NOMO-1 treated with dmso at 0.1 percent for 144 hours (cell line): ENCODE results near the gene DAGLB.

Source experiments
- DNase-seq: peaks from one replicate; lab custom pipeline; 2025; ENCODE audit not compliant: unreplicated experiment; lab: John Stamatoyannopoulos, UW

The DAGLB gene

GRCh38 chr7:6433784-6434615 lies 13.8 kb downstream of the DAGLB start:
- DNase-seq = peak; percentile 80

GRCh38 chr7:6432781-6433180 lies 15.0 kb downstream of the DAGLB start:
- no peak for DNase-seq

DNA sequence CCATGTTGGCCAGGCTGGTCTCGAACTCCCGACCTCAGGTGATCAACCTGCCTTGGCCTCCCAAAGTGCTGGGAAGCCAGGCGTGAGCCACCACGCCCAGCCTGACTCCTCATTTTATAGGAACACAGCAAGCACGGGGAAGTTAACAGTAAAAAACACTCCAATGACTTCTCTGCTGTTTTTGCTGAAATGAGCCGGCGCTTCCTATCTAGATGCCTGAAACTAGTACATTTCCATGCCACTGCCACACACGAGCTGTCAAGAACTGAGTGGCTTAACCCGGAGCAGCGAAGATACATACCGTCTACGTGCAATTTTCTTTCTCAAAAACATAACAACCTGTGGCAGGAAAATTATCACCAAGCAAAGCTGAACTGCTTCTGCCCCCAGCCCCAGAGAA lies 16.8 kb downstream of the DAGLB start:
- DNase-seq = no peak

DNA sequence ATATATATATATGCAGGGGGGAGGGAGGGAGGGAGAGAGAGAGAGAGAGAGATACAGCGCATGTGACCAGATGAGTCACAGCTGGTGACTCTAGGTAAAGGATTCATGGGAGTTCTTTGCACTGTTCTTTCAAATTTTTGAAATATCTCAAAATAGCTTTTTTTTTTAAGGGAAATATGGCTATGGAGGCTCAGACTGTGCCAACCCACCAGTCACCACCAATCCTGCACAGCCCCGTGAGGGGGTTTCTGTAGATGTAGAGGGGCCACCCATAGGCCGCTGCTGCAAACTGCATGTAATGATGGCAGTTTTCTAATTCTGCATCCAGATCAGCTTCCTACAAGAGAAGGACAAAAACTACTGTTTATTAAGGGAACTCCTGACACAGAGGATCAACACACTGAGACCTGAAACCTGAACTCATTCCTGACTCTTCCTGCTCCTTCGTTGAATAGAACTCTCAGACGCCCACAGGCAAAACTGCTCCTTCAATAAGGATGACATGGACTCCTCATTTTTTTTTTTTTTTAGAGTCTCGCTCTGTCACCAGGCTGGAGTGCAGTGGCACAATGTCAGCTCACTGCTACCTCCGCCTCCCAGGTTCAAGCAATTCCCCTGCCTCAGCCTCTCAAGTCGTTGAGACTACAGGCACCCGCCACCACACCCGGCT lies 17.3 kb downstream of the DAGLB start:
- no peak for DNase-seq

- DNase-seq = no peak
These were observed 21.8 kb downstream of the DAGLB start for GRCh38 chr7:6425948-6426347.

DNA sequence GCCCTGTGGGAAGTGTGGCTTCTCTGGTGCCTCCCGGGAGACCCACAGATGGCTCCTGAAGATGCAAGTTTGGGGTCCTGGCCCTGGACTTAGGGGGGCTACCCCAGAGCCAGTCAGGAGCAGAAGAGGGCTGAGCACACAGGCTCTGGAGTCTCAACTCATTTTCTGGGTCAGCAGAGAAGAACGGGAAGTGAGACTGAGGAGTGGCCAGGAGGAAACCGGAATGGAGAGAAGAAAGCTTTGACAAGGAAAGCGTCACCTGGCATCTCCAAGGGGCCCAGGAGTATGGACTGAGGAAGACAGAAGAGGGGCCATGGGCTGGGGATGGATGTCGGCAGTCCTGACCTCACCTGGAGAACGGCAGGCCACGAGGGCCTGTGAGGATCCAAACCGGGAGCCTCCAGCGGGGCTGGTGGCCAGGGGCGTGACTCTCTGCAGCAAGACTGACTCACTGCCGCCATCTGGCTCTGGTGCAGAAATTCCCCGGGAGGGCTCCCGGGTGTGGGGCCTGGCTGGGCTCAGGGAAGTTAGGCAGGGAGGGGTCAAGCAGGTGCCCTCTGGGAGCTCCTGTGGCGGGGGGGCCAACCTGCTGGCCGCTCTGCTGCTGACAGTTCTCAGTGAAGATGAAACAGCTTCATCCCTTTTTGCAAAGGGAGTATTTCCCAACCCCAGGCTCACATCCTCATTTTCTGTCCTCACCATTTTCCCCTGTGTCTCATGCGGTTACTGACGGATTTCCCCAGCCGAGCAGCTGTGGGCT lies 23.6 kb downstream of the DAGLB start:
- peak; percentile 90 for DNase-seq

DNA sequence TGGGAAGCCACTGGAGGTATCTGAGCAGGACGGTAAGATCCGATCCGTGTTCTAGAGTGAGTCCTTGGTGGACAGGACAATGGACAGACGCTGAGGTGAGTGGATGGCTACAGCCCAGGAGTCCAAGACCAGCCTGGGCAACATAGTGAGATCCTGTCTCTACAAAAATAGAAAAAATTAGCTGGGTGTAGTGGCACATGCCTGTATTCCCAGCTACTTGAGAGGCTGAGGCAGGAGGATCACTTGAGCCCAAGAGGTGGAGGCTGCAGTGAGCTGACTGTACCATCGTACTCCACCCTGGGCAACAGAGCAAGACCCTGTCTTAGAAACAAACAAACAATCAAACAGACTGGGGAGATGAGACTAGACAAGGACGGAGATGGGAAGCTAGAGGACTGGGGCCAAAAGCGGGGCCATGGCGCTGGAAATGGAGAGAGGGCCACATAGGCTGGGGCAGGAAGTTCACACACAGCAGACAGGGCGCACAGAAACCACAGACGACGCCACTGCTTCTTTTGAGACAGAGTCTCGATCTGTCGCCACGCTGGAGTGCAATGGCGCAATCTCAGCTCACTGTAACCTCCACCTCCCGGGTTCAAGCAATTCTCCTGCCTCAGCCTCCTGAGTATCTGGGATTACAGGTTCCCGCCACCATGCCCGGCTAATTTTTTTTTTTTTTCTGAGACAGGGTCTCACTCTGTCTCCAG lies 24.7 kb downstream of the DAGLB start:
- no peak for DNase-seq

- DNase-seq = no peak
These were observed 25.7 kb downstream of the DAGLB start for GRCh38 chr7:6422095-6422494.

GRCh38 chr7:6420680-6421079 lies 27.1 kb downstream of the DAGLB start:
- DNase-seq = no peak

DNA sequence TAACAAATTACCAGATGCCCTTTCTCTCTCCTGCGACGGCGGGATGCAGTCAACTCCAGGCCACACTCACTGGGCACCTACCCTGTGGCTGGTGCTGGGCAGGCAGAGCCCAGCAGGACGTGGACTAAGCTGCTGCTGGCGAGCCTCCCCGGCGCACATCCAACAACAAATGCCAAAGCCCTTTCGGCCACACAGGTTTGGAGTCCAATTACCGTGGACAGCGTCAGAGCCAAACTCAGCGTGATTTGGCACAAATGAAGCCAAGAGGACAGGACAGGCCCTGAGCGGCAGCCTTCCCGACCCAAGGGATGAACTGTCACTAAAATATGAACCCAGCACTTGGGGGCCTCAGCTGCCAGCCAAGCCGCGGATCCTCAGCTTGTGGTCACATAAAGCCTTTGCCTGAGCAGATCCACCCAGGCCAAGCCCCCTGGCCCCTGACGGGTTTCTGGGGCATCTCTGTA lies 28.4 kb downstream of the DAGLB start:
- no peak for DNase-seq

GRCh38 chr7:6417408-6417807 lies 30.3 kb downstream of the DAGLB start:
- no peak for DNase-seq

DNA sequence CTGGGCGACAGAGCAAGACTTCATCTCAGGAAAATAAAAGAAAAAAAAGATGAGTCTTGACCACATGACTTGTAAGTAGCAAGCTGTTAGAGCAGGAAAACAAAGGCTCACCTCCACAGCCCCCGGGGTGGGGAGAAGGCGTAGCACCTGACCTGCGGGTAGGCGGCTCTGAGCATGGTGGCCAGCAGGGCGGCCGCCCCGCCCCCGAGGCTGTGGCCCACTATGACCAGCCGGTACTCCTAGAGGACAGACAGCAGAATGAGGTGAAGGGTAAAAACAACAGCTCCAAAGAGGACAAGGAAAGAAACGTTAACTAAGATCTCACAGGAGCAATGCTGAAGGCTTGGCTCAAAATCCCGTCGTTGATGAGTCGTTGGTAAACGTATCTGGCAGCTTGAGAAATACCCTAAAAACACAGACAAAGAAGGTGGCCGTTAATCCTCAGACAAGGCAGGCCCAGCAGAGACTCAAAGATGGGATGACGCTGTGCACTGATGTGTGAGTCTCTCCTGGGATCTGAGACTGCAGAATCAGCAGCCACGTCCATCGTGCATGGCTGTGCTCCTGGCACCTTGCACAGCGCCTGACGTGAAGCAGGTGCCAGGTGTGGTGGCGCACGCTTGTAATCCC lies 31.1 kb downstream of the DAGLB start:
- no peak for DNase-seq

GRCh38 chr7:6413637-6414036 lies 34.1 kb downstream of the DAGLB start:
- DNase-seq = no peak

DNA sequence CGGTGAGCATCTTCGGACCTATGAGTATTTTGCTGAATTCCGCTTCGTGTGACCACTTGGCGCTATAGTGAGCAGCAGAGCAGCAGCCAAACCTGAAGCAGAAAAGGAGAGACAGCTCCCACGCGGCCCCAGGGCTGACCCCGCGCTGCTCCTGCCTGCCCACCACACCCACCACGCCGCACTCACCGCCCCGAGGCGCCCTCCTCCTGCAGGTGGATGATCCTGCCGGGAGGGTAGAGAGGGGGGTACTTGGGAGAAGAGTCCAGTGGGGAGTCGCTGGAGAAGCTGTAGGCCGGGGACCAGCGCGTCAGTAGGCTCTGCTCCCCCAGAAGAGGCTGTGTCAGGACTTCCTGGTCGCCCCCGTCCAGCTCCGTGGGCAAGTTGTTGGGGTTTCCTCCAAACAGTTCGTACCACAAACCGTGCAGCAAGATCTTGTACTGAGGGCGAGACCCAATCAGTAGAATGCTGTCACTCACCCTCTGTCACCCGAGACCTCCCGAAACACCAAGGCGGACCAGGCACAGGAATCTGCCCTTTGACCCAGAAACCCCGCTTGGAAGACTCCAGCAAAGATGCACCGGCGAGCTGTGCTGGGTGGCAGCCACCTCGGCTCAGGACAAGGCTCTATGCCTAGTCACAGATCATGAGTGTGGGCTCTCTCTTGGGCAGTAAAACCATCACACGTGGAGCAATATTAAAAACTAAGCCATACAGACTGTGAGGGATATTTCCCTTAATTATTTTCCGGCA lies 37.6 kb downstream of the DAGLB start:
- no peak for DNase-seq

GRCh38 chr7:6409091-6409490 lies 38.7 kb downstream of the DAGLB start:
- no peak for DNase-seq

DNA sequence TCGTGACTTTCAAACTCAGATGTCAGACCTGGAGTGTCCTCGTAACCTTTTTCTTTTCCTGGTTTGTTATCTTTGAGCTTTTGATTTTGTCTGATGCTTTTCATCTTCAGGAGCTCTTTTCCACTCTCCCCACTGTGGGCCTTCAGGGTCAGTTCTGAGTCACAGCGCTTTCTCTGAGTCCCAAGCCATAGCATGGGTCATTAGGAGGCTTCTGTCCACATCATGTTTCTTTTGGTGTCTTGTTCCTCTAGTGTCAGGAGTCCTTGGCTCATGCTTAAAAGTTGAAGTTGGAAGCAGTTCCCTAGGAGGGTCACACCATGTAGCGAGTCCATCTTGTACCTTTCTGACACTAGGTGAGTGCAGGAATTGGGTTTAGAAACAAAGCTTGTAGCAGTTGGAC lies 40.3 kb downstream of the DAGLB start:
- DNase-seq = no peak

- DNase-seq = no peak
These were observed 41.6 kb downstream of the DAGLB start for GRCh38 chr7:6406121-6406520.

DNA sequence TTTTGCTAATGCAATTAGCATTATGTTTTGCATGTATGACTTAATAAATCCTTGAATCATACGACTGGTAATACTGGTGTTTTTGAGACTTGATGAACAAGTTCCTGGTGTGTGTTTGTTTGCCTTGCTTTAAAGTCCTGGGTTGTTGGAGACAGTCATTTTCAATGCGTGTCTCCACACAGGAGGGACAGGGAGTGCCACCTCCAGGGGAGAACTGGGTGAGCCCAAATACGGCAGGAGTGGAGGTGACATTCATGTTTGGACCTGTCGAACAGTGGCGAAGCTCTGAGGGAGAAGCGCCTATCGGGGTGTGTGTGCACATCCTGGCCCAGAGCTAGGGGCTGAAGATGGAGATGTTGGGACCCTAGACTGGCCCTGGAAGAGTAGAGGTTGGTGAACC lies 43.8 kb downstream of the DAGLB start:
- DNase-seq = no peak

- no peak for DNase-seq
These were observed 45.0 kb downstream of the DAGLB start for GRCh38 chr7:6402741-6403140.

GRCh38 chr7:6402041-6402440 lies 45.7 kb downstream of the DAGLB start:
- no peak for DNase-seq
